Coronary artery (tissue), 2 donors: ENCODE data around the gene TESMIN.

Experiments
- DNase-seq: peaks from one replicate; pipeline ENCODE4 v3.0.0-alpha.2; 2017; ENCODE audit warnings: low spot score
- H3K27ac ChIP-seq, 2 donors: fragments of 200-600 bp; sonication (generic); one replicate each; pipeline ENCODE4 v1.5.1; 2016 to 2019
- H3K4me3 ChIP-seq: fragments of 200-600 bp; sonication (generic); 2 replicates; pipeline ENCODE4 v1.5.1; 2016; ENCODE audit warnings: mild to moderate bottlenecking, moderate library complexity
- CTCF ChIP-seq: fragments of 200-600 bp; sonication (generic); IDR thresholded peaks from one replicate; pipeline ENCODE4 v1.5.1; 2019; ENCODE audit warnings: antibody characterized with exemption

TESMIN gene

GRCh38 chr11:68658097-68658496 lies 93.2 kb downstream of the TESMIN start:
- TF ChIP-seq CTCF, result no peak
- H3K27ac ChIP-seq, result no peak overlapping the region
- no peak for DNase-seq

More at GRCh38 chr11:68658097-68658496, 93.2 kb downstream of the TESMIN start:
- H3K4me3 ChIP-seq, result no peak overlapping the region
